Kasumi-1 (cell line): ENCODE measurements around the gene KISS1.

Experiments
- DNase-seq, 2 experiments: peaks; one replicate each; lab custom pipeline; 2025; lab: John Stamatoyannopoulos, UW

KISS1 gene

DNA sequence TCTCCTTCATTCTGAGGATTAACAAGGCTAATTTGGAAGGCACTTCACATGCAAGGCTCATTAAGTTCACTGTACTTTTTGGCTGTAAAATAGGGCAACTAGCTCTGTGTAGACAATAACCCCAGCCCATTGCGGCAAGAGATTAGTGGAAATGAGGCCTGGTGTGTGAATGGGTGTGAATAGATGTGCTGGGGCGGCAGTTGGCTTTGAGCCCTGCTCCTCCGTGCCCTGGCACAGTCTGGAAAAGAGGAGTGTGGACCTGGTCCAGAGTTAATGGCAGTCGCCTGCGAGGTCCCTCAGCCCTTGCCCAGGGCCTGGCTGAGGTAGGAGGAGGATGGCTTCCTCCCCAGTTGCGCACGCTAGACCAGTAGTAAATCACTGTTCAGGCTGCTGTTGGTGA lies 4.8 kb downstream of the KISS1 start:
- no peak for DNase-seq

DNA sequence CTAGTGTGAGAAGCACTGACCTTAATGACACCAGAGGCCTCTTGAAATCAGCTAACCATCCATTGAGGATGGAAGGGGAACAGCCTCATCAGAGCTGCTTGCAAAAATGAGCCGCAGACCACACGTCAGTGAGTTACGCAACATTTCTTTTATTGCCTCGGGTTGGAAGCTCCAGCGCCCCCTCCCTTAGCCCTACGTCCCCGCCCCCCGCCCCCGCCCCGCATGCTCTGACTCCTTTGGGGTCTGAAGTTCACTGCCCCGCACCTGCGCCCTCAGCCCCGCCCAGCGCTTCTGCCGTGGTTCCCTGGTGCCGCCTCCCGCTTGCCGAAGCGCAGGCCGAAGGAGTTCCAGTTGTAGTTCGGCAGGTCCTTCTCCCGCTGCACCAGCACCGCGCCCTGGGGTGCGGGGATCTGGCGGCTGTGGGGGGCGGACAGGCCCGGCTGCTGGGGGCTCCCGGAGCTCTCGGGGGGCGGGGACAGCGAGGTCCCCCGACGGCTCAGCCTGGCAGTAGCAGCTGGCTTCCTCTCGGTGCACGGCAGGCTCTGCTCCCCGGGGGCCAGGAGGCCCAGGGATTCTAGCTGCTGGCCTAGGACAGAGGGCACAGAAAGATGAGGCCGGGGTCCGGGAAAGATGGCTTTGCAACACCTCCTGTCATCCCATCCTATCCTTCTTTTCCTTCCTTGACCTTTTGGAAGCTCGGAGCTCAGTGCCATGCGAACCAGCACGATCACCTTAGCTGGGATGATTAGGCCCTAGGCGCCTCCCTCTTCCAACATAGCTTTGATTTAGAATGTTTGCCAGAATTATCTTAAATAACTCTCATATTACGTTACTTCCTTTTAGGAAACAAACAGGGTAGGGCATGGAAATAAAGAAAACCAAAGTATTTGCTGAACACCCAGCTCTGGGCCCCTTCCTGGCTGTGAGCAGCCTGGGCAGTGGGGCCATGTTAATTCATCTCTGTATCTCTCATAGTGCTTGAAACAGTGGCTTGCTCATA lies 5.8 kb downstream of the KISS1 start:
- peak; percentile 60 to 68 for DNase-seq

DNA sequence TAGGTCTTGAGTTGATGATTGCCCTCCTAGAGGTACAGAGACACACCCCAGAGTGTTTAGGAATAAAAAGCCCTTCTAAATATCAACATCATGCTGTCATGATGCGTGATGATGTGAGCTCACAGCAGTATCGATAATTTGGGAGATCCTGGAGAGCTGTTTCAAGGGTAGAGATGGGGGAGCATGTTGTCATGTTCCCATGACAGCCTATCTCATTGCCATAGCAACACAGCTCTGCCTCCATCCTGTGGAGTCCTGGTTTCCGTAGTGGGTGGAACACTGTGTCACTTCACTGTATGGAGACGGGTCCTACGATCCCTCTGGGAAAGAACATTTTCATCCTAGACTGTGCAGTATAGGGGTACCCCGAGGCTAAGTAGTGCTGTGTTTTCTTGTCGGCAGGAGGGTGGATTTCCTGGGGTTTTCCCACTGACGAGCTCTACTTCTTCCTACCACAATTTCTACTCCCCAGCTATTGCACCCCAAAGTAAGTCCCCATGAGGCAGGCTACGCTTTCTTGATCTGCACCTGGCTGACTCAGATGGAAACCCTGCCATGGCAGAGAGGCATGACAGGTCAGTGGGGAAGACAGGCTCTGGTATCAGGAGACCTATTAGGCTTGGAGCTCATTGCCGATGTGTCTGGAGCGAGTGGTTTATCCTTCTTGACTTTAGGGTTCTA lies 7.2 kb downstream of the KISS1 start:
- no peak for DNase-seq

DNA sequence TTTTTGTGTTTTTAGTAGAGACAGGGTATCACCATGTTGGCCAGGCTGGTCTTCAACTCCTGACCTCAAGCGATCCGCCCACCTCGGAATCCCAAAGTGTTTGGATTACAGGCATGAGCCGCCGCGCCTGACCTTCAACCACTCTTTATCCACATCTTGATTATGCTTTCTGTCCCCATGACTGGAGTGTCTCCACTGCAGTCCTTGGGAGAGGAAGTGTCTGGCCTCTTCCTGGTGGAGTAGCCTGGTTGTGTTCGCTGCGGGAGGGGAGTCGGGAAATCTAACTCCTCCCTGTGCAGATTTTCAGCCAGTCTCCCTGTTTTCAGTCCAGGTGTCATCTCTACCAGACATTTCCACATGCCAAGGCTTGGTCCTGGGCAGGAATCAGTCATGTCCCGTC lies 9.7 kb downstream of the KISS1 start:
- DNase-seq: no peak

DNA sequence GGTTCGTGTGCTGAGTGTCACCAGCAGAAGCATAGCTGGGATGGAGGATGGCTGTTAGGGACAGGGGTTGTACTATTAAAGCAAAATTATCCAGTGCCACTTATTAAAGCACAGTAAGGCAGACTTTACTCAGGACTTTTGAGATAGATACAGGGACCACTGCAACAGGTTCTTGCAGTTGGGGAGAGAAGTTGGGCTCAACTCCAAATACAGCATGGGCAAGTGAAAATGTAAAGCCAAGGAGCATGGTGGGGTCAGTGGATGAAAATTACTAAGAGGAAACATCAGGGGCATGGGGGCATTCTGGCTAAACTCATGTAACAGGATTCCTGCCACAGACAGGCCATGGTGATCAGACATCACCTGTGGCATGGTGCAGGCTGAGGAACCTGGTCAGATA lies 15.2 kb downstream of the KISS1 start:
- DNase-seq: no peak

DNA sequence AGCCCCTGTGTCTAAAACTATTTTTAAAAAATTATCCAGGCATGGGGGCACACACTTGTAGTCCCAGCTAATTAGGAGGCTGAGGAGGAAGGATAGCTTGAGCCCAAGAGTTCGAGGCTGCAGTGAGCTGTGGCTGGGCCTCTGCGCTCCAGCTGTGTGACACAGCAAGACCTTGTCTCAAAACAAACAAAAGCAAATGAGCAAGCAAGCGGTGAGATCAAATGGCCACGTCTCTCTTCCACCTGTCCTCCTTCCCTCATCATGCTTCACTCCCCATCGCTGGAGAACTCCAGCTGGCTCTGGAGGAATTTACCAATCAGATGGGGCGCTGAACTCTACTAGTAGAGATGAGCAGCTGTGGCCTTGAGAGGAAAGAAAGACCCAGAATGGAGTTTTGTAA lies 16.2 kb downstream of the KISS1 start:
- DNase-seq: no peak

DNA sequence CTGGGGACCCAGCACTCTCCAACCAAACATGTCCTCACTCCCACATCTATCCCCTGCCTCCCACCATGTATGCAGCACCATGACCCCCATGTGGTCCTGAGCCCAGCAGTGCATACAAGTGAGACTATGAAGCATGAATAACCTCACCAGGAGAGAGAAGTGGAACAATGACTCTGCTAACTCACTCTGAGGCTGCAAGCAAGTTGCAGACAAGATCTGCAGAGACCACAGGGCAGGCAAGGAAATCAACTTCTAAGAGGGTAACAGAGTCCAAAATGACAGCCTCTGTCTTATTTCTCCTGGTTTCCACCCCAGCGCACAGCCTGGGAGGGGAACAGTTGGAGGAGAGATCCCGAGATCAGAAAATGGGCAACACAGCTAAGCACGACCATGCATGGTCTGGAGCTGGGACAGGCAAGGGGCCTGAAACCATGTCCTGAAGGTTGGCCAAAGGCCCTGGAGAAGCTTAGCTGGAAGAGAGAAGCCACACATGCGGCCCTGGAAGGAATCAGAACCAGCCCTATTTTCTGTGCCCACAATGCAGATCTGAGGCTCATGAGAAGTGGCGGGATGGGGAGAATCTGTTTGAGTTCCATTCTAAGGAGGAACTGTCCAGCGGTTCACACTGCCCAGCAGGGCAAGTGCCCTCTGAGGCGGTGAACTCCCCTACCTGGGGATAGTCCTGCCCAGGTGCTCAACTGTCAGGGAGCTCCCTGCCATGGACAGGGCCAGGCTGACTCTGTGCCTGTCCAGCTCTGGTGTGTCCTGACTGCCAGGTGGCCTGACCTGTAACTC lies 17.6 kb downstream of the KISS1 start:
- DNase-seq: no peak

DNA sequence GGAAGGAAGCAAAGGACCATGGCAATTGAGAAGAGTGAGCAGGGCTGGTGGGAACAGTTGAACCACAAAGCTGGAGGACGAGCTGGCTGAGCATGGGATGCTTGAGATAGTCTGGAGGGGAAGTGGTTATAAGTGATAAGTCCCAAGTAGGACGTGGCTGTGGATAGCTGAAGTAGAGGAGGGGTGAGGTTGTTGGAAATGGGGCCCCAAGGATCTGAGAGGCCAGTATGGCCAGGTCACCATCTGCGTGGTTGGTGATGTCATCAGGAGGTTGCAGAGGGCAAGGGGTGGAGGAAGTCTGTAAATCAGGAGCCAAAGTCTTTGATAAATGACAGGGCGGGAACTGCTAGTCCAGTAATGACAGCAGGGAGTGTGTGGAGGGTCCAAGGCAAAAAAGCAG lies 19.2 kb downstream of the KISS1 start:
- no peak for DNase-seq

DNA sequence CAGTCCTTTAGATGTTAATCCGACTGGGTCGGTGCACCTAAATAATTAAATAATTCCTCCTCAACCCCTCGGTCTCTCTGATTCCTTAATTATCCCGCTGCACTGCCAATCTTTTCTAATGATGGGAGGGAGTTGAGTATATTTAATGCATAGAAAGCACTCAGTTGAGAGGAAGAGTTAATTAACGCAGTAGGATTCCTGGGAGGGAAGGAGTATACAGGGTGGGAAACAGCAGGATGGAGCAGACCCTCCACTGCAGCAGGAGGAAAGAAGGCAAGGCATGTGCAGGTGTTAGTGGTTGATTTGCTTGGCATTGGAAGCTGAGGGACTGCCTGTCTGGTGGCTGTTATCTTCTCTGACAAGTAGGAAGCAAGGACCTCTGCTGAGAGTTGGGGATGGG lies 20.2 kb downstream of the KISS1 start:
- no peak for DNase-seq

DNA sequence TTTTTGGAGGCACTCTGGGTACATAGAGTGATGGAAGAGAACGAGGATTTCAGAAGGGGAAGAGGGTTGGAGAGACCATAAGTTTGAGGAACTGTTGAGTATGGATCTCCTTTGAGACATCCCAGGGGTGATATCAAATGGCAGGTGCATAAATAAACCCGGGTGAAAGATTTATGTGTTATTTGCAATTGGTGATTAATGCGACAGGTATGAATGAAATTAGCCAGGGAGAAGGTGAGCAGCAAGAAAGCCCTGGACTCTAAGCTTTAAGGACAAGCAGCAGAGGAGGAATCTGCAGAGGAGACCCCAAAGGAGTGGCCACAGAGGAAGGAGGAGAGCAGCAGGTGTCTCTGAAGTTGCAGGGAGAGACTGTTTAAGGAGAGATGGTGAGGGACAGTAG lies 21.3 kb downstream of the KISS1 start:
- DNase-seq: no peak

DNA sequence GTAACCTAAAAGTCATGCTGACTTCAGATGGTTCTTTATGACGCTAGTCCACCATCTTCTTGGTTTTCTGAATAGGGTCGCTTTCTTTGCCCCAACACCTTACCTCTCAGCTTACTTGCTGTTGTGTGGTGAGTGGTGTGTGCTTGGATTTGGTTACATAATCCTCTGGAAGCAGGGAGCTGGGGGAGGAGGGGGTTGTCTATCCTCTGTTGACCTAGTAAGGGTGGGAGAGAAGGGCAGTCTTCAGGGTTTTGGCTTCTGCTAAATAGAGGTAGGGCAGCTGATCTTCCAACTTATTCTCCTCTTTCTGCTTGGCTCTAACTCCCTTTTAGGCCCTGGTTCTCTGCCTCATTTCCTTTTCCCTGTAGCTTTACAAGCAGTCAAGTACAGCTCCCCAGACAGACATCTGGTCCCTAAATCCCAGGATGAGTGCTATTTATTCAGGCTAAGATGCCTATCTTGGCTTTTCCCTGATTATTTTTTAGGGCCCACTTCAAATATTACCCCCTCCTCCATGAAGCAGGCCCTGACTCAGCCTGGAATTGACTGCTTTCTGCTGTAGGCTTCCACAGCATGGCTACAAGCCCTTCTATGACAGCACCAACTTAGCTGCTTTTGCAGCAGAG lies 23.8 kb downstream of the KISS1 start:
- no peak for DNase-seq

DNA sequence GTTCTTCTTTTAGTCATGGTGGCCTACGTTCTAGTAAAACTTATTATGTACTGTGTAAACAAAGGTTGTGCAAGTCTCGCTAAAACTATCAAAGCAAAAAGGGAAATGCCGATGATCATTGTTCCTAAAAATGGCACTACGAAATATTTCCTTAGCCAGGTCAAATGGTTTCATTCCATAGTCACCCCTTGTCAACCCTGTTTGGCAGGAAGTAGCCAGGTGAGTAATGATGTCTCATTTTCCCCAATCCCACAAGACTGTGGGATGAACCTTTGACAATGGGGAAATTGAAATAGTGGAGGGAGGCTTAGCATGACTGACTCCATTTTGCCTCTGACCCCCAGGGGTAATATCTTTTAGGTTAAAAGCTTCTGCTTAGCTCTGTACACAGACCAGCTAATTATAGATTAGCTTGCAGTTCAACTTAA lies 24.5 kb downstream of the KISS1 start:
- no peak for DNase-seq

DNA sequence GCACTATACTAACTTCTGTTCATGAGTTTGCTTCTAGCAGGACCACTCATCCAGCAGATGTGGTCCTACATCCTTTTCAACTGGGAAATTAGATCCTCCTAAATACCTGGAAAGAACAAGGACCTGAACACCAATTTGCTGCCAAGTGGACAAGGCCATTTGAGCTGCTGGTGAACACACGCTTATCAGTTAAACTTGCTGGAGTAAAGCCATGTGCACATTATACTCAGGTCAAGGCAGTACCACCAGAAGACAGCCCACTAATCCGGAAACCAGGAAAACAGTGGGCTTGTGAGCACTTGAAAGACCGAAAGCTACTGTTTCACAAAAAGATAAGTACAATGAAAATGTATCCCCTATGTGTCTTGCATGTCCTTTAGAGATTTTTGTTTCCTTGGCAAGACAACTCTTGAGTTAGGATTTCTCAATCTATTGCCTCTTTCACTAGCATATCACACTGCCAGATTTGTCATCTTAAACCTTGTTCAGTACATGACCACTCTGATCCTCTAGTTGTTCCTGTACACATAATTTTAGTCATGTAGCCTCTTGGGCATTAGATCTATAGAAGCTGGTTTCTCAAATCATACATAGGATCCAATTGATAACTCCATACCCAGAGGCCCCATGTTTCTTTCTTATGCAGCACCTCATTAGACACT lies 25.7 kb downstream of the KISS1 start:
- no peak for DNase-seq

DNA sequence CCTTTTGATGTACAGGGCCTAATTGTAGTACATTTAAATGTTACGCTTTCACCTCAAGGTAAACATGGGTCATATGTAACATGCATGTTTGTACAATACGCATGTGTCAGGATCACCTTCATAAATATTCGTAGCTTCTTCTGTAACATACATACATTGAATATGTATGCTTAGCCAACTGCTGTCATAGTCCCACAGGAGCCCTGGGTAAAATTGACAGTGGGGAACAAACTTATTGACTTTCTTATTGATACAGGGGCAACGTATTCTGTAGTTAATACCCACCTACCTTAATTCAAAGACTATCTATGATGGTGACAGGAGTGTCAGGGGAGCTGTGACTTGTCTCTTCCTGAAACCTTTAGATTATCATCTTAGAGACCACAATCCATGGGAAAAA lies 26.4 kb downstream of the KISS1 start:
- DNase-seq: peak; percentile 7 to 8

DNA sequence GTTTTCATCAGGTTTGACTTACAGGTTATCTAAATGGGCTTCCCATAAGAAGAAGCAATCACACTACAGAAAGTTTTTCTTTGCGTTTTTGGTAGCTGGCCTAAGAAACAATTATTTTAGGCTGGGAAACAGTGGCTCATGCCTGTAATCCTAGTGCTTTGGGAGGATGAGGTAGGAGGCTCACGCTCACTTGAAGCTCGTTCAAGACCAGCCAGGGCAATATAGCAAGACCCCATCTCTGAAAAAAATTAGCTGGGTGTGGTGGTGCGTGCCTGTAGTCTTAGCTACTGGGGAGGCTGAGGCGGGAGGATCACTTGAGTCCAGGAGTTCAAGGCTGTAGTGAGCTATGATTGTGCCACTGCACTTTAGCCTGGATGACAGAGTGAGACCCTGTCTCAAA lies 28.6 kb downstream of the KISS1 start:
- no peak for DNase-seq

DNA sequence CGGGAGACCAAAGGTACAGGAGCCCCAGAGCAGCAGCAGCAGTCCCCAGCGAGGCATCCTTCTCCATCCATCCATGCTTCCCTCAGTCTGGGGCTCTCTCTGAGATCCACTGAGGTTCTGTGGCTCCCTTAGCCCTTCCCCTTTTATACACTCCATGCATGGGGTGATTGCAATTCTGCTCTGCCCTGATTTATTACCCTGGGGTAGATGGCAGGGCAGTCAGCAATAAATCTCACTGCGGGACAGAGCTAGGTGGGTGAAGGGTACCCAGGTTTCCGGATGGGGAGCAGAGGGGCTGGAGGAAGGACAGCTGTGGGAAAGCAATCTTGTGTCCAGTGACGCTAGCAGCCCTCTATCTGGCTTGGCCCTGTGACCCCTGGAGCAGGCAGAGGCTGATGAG lies 30.1 kb downstream of the KISS1 start, which contains the start of gene REN:
Gene REN, minus strand, starts transcription at position 119 of the 400 bp plus-strand sequence. Its CDS starts 44 bp downstream, at position 75.
- DNase-seq: no peak

DNA sequence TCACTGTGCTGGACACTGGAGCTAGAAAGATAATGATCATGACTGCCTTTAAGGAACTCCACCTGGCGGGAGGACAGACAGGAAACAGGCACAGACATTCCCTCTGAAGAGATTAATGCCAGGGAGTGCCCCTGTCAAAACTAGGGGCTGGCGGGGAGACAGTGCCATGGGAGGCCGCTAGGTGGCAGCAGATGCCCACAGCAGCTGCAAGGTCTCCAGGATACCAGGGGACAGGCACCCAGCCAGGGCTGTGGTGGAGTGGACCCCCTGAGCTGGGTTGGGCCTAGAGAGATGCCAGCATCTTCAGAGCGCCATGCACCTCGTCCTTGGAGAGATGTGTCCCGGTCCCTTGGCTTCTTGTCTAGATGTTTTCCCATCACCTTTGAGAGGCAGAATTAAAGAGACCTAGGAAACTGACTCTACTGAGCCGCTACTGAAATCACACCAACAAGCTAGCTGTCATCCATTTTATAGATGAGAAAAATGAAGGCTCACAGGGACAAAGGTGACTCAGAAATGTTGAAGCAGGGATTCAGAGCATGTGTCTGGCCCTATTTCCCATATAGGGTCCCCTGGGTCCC lies 33.7 kb downstream of the KISS1 start:
- DNase-seq: peak; percentile 55 to 70

DNA sequence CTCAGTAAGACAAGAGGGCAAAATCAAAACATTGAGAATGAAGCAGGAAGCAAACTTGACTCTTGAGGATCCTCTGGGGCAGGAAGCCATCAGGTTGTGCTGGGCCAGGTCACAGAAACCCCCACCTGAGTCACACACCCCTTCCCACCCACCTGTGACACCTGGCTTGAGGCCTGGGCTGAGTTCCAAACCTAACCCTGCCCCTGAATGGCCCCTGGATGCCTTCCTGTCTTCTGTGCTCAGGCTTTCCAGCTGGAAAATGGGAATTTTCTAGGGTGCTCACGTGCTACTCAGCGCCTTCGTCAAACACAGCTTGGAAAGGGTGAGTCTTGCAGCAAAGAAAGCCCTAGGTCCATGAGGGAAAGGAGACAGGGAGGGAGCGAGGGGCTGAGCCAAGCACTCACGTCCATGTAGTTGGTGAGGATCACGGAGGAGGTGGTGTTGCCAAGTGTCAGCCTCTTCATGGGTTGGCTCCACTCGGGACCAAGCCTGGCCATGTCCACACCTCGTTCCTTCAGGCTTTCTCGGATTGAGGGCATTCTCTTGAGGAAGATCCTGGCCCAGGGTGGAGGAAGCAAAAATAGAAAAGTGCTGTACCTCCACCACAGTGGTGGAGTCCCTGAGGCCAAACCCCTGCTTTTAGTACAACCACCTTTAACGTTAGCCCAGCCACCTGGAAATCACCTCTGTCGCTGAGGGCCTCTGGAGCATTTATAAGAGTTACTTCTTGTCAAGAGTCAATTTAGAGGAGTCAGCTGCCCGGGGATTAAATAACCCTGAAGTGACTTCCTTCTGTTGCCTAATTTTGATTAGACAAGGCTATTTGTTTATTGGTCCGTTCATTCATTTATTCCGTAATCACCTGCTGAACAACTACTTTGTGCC lies 34.4 kb downstream of the KISS1 start:
- no peak for DNase-seq

DNA sequence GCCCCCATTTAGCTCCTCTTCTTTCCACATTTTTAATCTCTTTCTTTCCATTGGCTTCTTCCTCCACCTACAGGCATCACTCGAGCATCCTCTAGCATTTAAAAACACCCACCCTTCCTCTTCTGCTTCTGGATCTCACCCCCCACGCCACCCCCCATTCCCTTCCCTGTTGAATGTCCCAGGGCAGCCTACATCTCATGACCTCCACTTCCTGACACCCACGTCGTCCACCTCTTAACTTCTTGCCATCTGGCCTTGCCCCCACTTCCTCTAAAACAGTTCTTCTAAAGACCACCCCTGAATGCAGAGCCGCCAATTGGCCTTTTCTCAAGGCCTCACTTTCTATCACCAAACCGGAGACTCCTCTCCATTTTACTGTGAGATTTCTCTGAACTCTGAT lies 38.3 kb downstream of the KISS1 start:
- DNase-seq: no peak

DNA sequence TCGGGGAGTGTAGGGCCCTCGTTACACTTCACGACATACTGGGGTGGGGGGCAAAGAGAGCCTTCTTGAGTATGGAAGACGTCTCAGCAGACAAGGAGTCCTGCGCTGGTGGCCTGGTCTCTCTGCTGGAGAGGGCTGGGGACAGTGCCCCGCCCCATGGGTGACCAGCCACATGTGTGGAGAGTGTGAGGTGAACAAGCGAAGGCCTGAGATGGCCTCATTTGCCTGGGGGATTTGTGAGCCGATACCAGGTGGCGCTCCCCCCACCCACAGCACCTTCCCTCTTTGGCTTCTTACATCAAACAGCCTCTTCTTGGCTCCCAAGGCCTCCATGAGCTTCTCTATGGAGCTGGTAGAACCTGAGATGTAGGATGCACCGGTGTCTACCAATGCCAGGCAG lies 40.4 kb downstream of the KISS1 start:
- DNase-seq: no peak
